ENCODE measurements around the gene RASL10B.

The RASL10B gene

GRCh38 chr17:35773679-35774425 is 42.4 kb downstream of the RASL10B start:
- no peak for TF ChIP-seq ZC3H10 (CRISPR knock-in tag; IDR thresholded peaks at IDR 0.05)
- TF ChIP-seq POU6F1 (CRISPR knock-in tag; IDR thresholded peaks at IDR 0.05; ENCODE audit: borderline replicate concordance, low read depth) = no peak
- peak; percentile 17 for ATAC-seq

- peak; percentile 75 for ATAC-seq
- no peak for TF ChIP-seq POU6F1 (CRISPR knock-in tag; IDR thresholded peaks at IDR 0.05; ENCODE audit: borderline replicate concordance, low read depth)
- TF ChIP-seq, protein P1, sequence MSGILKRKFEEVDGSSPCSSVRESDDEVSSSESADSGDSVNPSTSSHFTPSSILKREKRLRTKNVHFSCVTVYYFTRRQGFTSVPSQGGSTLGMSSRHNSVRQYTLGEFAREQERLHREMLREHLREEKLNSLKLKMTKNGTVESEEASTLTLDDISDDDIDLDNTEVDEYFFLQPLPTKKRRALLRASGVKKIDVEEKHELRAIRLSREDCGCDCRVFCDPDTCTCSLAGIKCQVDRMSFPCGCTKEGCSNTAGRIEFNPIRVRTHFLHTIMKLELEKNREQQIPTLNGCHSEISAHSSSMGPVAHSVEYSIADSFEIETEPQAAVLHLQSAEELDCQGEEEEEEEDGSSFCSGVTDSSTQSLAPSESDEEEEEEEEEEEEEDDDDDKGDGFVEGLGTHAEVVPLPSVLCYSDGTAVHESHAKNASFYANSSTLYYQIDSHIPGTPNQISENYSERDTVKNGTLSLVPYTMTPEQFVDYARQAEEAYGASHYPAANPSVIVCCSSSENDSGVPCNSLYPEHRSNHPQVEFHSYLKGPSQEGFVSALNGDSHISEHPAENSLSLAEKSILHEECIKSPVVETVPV (CRISPR knock-in tag; IDR thresholded peaks at IDR 0.05) = no peak
- TF ChIP-seq SNAI2 (CRISPR knock-in tag; IDR thresholded peaks at IDR 0.05) = no peak
- TF ChIP-seq ZC3H10 (CRISPR knock-in tag; IDR thresholded peaks at IDR 0.05) = no peak
- no peak for TF ChIP-seq BACH2 (CRISPR knock-in tag; IDR thresholded peaks at IDR 0.05; ENCODE audit: borderline replicate concordance)
- TF ChIP-seq PPARA (CRISPR knock-in tag; IDR thresholded peaks at IDR 0.05; ENCODE audit: borderline replicate concordance) = no peak
- TF ChIP-seq TCF4 (CRISPR knock-in tag; IDR thresholded peaks at IDR 0.05; ENCODE audit: borderline replicate concordance) = no peak
- TF ChIP-seq ZFP30 (CRISPR knock-in tag; IDR thresholded peaks at IDR 0.05) = no peak
- TF ChIP-seq RARB (CRISPR knock-in tag; IDR thresholded peaks at IDR 0.05) = no peak
- TF ChIP-seq ZNF565 (CRISPR knock-in tag; conservative IDR thresholded peaks at IDR 0.05; ENCODE audit: low read depth) = no peak
- no peak for TF ChIP-seq GLIS3 (CRISPR knock-in tag; IDR thresholded peaks at IDR 0.05)
- TF ChIP-seq ZNF70 (CRISPR knock-in tag; IDR thresholded peaks at IDR 0.05) = no peak
- TF ChIP-seq TOX (CRISPR knock-in tag; IDR thresholded peaks at IDR 0.05; ENCODE audit: borderline replicate concordance) = no peak
- TF ChIP-seq ZNF8 (CRISPR knock-in tag; IDR thresholded peaks at IDR 0.05) = no peak
- no peak for TF ChIP-seq ESRRG (CRISPR knock-in tag; IDR thresholded peaks at IDR 0.05)
These were observed 43.1 kb downstream of the RASL10B start for GRCh38 chr17:35774499-35774898.

DNA sequence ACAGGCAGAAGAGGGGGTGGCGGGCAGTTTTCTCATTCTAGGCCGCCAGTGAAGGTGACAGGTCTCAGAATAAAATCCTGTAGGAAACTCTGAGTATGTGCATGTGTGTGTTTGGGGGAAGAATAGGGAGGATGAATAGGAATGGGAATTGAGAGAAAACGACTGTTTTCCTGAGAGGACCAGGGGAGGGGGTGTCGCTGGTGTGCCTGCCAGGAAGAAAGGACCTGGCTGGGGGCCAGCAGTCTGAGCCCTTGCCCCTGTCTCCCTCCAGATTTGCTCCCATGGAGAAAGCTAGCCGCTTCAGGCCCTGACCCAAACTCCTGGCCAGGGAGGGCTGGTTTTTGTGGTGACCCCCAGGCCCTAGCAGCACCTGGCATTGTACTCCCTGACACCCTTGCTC is 43.6 kb downstream of the RASL10B start:
- ATAC-seq = no peak; the same call in 2 of the 3 replicates
- TF ChIP-seq RARB (CRISPR knock-in tag; IDR thresholded peaks at IDR 0.05) = no peak
- TF ChIP-seq ZFP3 (CRISPR knock-in tag; IDR thresholded peaks at IDR 0.05) = no peak
- TF ChIP-seq OSR1 (CRISPR knock-in tag; IDR thresholded peaks at IDR 0.05) = no peak
- no peak for TF ChIP-seq SNAI2 (CRISPR knock-in tag; IDR thresholded peaks at IDR 0.05)
- TF ChIP-seq ZFP30 (CRISPR knock-in tag; IDR thresholded peaks at IDR 0.05) = no peak
- TF ChIP-seq, protein P1 (CRISPR knock-in tag; IDR thresholded peaks at IDR 0.05) = no peak
- TF ChIP-seq POU6F1 (CRISPR knock-in tag; IDR thresholded peaks at IDR 0.05; ENCODE audit: borderline replicate concordance, low read depth) = no peak
- no peak for TF ChIP-seq GLIS3 (CRISPR knock-in tag; IDR thresholded peaks at IDR 0.05)
- no peak for TF ChIP-seq ISL1 (CRISPR knock-in tag; IDR thresholded peaks at IDR 0.05)
- TF ChIP-seq ZNF565 (CRISPR knock-in tag; conservative IDR thresholded peaks at IDR 0.05; ENCODE audit: low read depth) = no peak
- TF ChIP-seq BACH2 (CRISPR knock-in tag; IDR thresholded peaks at IDR 0.05; ENCODE audit: borderline replicate concordance) = no peak
- TF ChIP-seq TSHZ2 (CRISPR knock-in tag; IDR thresholded peaks at IDR 0.05) = no peak
- TF ChIP-seq ZNF8 (CRISPR knock-in tag; IDR thresholded peaks at IDR 0.05) = no peak
- TF ChIP-seq, protein P2, sequence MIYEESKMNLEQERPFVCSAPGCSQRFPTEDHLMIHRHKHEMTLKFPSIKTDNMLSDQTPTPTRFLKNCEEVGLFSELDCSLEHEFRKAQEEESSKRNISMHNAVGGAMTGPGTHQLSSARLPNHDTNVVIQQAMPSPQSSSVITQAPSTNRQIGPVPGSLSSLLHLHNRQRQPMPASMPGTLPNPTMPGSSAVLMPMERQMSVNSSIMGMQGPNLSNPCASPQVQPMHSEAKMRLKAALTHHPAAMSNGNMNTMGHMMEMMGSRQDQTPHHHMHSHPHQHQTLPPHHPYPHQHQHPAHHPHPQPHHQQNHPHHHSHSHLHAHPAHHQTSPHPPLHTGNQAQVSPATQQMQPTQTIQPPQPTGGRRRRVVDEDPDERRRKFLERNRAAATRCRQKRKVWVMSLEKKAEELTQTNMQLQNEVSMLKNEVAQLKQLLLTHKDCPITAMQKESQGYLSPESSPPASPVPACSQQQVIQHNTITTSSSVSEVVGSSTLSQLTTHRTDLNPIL (CRISPR knock-in tag; IDR thresholded peaks at IDR 0.05; ENCODE audit: low read depth) = no peak
- TF ChIP-seq PPARA (CRISPR knock-in tag; IDR thresholded peaks at IDR 0.05; ENCODE audit: borderline replicate concordance) = no peak
- no peak for TF ChIP-seq PATZ1 (CRISPR knock-in tag; IDR thresholded peaks at IDR 0.05; ENCODE audit: borderline replicate concordance)
- TF ChIP-seq ARNTL (CRISPR knock-in tag; IDR thresholded peaks at IDR 0.05; ENCODE audit: borderline replicate concordance, low read depth) = no peak
- no peak for TF ChIP-seq ZNF70 (CRISPR knock-in tag; IDR thresholded peaks at IDR 0.05)
